Skeletal muscle satellite cell (primary cell): ENCODE measurements around the gene HPN.
A peak's percentile ranks its signal among the peaks of the same experiment; 100 is the strongest.
"Not testable (repeated sequence)": the region's sequence is repeated elsewhere in the genome, so short reads cannot be mapped to it uniquely, and the experiment has no call there.

ENCODE experiments used
- H3K27me3 ChIP-seq: 2 replicates; pipeline ENCODE4 v1.7.0; 2013; ENCODE audit warnings: low read length; ENCODE audit not compliant: control insufficient read depth, insufficient read depth
- H3K36me3 ChIP-seq: 2 replicates; pipeline ENCODE4 v1.7.0; 2013; ENCODE audit warnings: mild to moderate bottlenecking, control low read depth, low read length; ENCODE audit not compliant: insufficient read depth
- H3K4me1 ChIP-seq: 2 replicates; pipeline ENCODE4 v1.7.0; 2013; ENCODE audit warnings: low read length; ENCODE audit not compliant: control insufficient read depth, insufficient read depth
- H3K4me2 ChIP-seq: 2 replicates; pipeline ENCODE4 v1.7.0; 2013; ENCODE audit warnings: mild to moderate bottlenecking, low read length
- H3K4me3 ChIP-seq: 2 replicates; pipeline ENCODE4 v1.7.0; 2013; ENCODE audit warnings: low read length
- H3K9ac ChIP-seq: 2 replicates; pipeline ENCODE4 v1.7.0; 2013; ENCODE audit warnings: mild to moderate bottlenecking, low read depth, low read length, moderate library complexity
- H3K9me3 ChIP-seq: replicated peaks from 2 replicates; pipeline ENCODE4 v1.7.0; 2013; ENCODE audit warnings: mild to moderate bottlenecking, control low read depth, low read length

The HPN gene

GRCh38 chr19:35000647-35001501 lies 40.6 kb upstream of the HPN start:
- H3K9ac ChIP-seq, result peak overlapping the region; percentile 69
- H3K36me3 ChIP-seq, result peaks cover 10% of the 10 kb centered on the region
- peak overlapping the region; percentile 83 for H3K4me2 ChIP-seq
- no peaks in the 10 kb centered on the region for H3K9me3 ChIP-seq
- H3K27me3 ChIP-seq, result no peaks in the 10 kb centered on the region
- H3K4me1 ChIP-seq, result peaks cover 19% of the 10 kb centered on the region
- H3K4me3 ChIP-seq, result peak overlapping the region; percentile 75

- peak overlapping the region; percentile 31 for H3K4me2 ChIP-seq
- peaks cover 19% of the 10 kb centered on the region for H3K36me3 ChIP-seq
Measured at GRCh38 chr19:35002037-35002535, 39.4 kb upstream of the HPN start.

GRCh38 chr19:35004517-35005255 lies 36.8 kb upstream of the HPN start:
- no peak overlapping the region for H3K9ac ChIP-seq
- no peaks in the 10 kb centered on the region for H3K27me3 ChIP-seq
- peaks cover 19% of the 10 kb centered on the region for H3K4me1 ChIP-seq
- H3K9me3 ChIP-seq, result no peaks in the 10 kb centered on the region
- peaks cover 27% of the 10 kb centered on the region for H3K36me3 ChIP-seq
- H3K4me3 ChIP-seq, result no peak overlapping the region
- H3K4me2 ChIP-seq, result no peak overlapping the region

More at GRCh38 chr19:35002037-35002535, 39.4 kb upstream of the HPN start:
- Histone ChIP-seq H3K9ac (no peak overlapping the region), H3K27me3 (no peaks in the 10 kb centered on the region), H3K9me3 (no peaks in the 10 kb centered on the region), H3K4me1 (peaks cover 26% of the 10 kb centered on the region), H3K4me3 (no peak overlapping the region)

- Histone ChIP-seq H3K27me3 (no peaks in the 10 kb centered on the region), H3K4me3 (no peak overlapping the region), H3K9me3 (no peaks in the 10 kb centered on the region), H3K4me1 (peaks cover 19% of the 10 kb centered on the region), H3K9ac (no peak overlapping the region), H3K36me3 (peaks cover 34% of the 10 kb centered on the region), H3K4me2 (no peak overlapping the region)
Measured at GRCh38 chr19:35005256-35005977, 36.1 kb upstream of the HPN start.

GRCh38 chr19:35006007-35006341 lies 35.5 kb upstream of the HPN start:
- not testable (repeated sequence) for H3K9me3 ChIP-seq, H3K27me3 ChIP-seq, H3K9ac ChIP-seq, H3K4me3 ChIP-seq
- peaks cover 38% of the 10 kb centered on the region for H3K36me3 ChIP-seq
- H3K4me2 ChIP-seq, result peak overlapping the region; percentile 39
- peaks cover 19% of the 10 kb centered on the region for H3K4me1 ChIP-seq

GRCh38 chr19:35006342-35006998 lies 35.1 kb upstream of the HPN start:
- peaks cover 19% of the 10 kb centered on the region for H3K4me1 ChIP-seq
- H3K36me3 ChIP-seq, result peaks cover 38% of the 10 kb centered on the region
- no peak overlapping the region for H3K9ac ChIP-seq

GRCh38 chr19:35006999-35007365 lies 34.5 kb upstream of the HPN start:
- H3K27me3 ChIP-seq, result no peaks in the 10 kb centered on the region
- peaks cover 41% of the 10 kb centered on the region for H3K36me3 ChIP-seq
- no peaks in the 10 kb centered on the region for H3K9me3 ChIP-seq
- no peak overlapping the region for H3K4me2 ChIP-seq
- no peak overlapping the region for H3K4me3 ChIP-seq
- H3K4me1 ChIP-seq, result peaks cover 19% of the 10 kb centered on the region
- no peak overlapping the region for H3K9ac ChIP-seq

More at GRCh38 chr19:35006342-35006998, 35.1 kb upstream of the HPN start:
- Histone ChIP-seq H3K9me3 (no peaks in the 10 kb centered on the region), H3K4me3 (no peak overlapping the region), H3K27me3 (no peaks in the 10 kb centered on the region), H3K4me2 (peak overlapping the region; percentile 39)

GRCh38 chr19:35007427-35007826 lies 34.1 kb upstream of the HPN start:
- H3K9me3 ChIP-seq, H3K4me2 ChIP-seq, H3K9ac ChIP-seq, H3K27me3 ChIP-seq, H3K4me3 ChIP-seq: not testable (repeated sequence)
- Histone ChIP-seq H3K4me1 (peaks cover 19% of the 10 kb centered on the region), H3K36me3 (peaks cover 46% of the 10 kb centered on the region)

GRCh38 chr19:35008891-35009341 lies 32.6 kb upstream of the HPN start:
- H3K36me3 ChIP-seq, result peaks cover 49% of the 10 kb centered on the region
- H3K27me3 ChIP-seq, result no peaks in the 10 kb centered on the region
- peaks cover 12% of the 10 kb centered on the region for H3K4me1 ChIP-seq

GRCh38 chr19:35009424-35010415 lies 31.8 kb upstream of the HPN start:
- Histone ChIP-seq H3K4me3 (no peak overlapping the region), H3K4me2 (no peak overlapping the region), H3K27me3 (no peaks in the 10 kb centered on the region), H3K9me3 (no peaks in the 10 kb centered on the region), H3K9ac (no peak overlapping the region), H3K4me1 (peaks cover 12% of the 10 kb centered on the region), H3K36me3 (peaks cover 56% of the 10 kb centered on the region)

More at GRCh38 chr19:35008891-35009341, 32.6 kb upstream of the HPN start:
- H3K9ac ChIP-seq, result no peak overlapping the region
- H3K4me3 ChIP-seq, result no peak overlapping the region
- H3K9me3 ChIP-seq, result no peaks in the 10 kb centered on the region
- H3K4me2 ChIP-seq, result no peak overlapping the region
